ENCODE measurements around the gene ZNFX1. TPM values are rescaled to one million over a fixed set of nuclear protein-coding genes. Genes with fewer than 3 reads are reported as not detected.

ZNFX1 gene
- polyA plus RNA-seq, 1 donor from 2014 or later = 5.4 TPM

DNA sequence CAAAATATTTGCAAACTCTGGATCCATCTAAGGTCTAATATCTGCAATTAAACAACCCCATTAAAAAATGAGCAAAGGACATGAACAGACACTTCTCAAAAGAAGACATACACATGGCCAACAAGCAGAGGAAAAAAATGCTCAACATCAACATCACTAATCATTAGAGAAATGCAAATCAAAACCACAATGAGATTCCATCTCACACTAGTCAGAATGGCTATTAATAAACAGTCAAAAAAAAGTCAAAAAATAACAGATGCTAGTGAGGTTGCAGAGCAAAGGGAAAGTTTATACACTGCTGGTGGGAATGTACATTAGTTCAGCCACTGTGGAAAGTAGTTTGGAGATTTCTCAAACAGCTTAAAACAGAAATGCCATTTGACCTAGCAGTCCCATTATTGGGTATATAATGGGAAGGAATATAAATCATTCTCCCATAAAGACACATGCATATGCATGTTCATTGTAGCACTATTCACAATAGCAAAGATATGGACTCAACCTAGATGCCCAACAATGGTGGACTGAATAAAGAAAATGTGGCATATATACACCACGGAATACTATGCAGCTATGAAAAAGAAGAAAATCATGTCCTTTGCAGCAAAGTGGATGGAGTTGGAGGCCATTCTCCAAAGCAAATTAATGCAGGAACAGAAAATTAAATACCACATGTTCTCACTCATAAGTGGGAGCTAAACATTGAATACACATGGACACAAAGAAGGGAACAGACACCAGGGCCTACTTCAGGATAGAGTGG lies 9.1 kb downstream of the ZNFX1 start:
- Histone ChIP-seq H3K27me3 (ENCODE audit: insufficient read depth, low read depth, low read length) (no peaks in the 10 kb centered on the region), H3K4me2 (ENCODE audit: low read length) (no peak overlapping the region), H3K36me3 (ENCODE audit: insufficient read depth, low read length) (peaks cover 5% of the 10 kb centered on the region), H3K9me2 (ENCODE audit: insufficient read depth, low read length) (no peaks in the 10 kb centered on the region), H2AFZ (ENCODE audit: low read depth, low read length) (no peak overlapping the region), H3K9me3 (ENCODE audit: low read length) (no peaks in the 10 kb centered on the region), H3K27ac (ENCODE audit: low read length) (no peak overlapping the region), H3K79me2 (replicated peaks; ENCODE audit: insufficient read depth, low read length) (peaks cover 19% of the 10 kb centered on the region), H3K4me3 (ENCODE audit: low read length) (peak overlapping the region; percentile 40), H4K20me1 (ENCODE audit: insufficient read depth) (no peaks in the 10 kb centered on the region), H3K9ac (ENCODE audit: low read length) (no peak overlapping the region), H3F3A (ENCODE audit: insufficient read depth, low read length, poor library complexity, severe bottlenecking) (no peaks in the 10 kb centered on the region)
- no peak for TF ChIP-seq EZH2 (IDR thresholded peaks at IDR 0.05; ENCODE audit: borderline replicate concordance, insufficient read depth, low read length, poor library complexity, severe bottlenecking)

DNA sequence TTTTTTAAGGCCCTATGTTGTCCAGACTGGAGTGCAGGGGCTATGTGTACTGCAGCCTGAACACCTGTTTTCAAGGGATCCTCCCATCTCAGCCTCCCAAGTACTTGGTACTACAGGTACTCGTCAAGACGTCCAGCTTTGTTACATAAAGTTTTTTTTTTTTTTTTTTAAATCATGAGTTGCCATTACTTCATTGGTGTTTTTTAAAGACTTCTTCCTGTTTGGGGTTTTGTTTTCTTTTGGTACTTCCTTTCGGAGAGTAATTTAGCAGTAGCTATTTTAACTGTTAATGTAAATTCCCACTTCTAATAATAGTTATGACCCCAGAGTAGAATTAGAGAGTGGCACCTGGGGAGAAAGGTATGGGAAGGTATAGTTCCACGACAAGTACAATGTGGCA lies 10.5 kb downstream of the ZNFX1 start:
- no peak overlapping the region for H3K4me2 ChIP-seq (ENCODE audit: low read length)
- H3K9ac ChIP-seq (ENCODE audit: low read length) = no peak overlapping the region
- no peak for TF ChIP-seq SMC3 (conservative IDR thresholded peaks at IDR 0.05; ENCODE audit: poor library complexity)
- no peak overlapping the region for H3K27ac ChIP-seq (ENCODE audit: low read length)
- no peaks in the 10 kb centered on the region for H3K9me2 ChIP-seq (ENCODE audit: insufficient read depth, low read length)
- H3K36me3 ChIP-seq (ENCODE audit: insufficient read depth, low read length) = peaks cover 5% of the 10 kb centered on the region
- H2AFZ ChIP-seq (ENCODE audit: low read depth, low read length) = no peak overlapping the region
- no peaks in the 10 kb centered on the region for H3F3A ChIP-seq (ENCODE audit: insufficient read depth, low read length, poor library complexity, severe bottlenecking)
- H3K4me3 ChIP-seq (ENCODE audit: low read length) = no peak overlapping the region
- H4K20me1 ChIP-seq (ENCODE audit: insufficient read depth) = no peaks in the 10 kb centered on the region
- no peaks in the 10 kb centered on the region for H3K27me3 ChIP-seq (ENCODE audit: insufficient read depth, low read depth, low read length)
- H3K9me3 ChIP-seq (ENCODE audit: low read length) = no peaks in the 10 kb centered on the region
- H3K79me2 ChIP-seq (replicated peaks; ENCODE audit: insufficient read depth, low read length) = peaks cover 19% of the 10 kb centered on the region

DNA sequence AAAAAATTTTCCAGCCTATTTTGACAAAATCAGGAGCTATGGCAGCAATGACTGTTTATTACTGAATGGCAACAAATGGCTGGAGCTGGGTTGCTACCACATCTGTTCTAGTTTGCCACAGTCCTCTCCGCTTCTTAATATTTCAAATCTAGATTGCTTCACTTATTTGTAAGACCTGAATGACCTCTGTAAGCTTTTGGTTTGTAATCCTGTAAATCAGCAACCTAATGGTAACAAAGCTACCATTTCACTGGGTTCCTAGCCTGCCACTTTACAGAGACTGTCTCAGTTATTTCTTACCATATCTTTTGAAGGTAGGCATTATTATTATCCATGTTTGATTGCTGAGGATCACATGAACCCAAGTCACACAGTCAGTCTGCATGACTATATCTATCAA lies 15.4 kb downstream of the ZNFX1 start:
- no peaks in the 10 kb centered on the region for H3K27me3 ChIP-seq (ENCODE audit: insufficient read depth, low read depth, low read length)
- H3K4me2 ChIP-seq (ENCODE audit: low read length) = no peak overlapping the region
- H3K36me3 ChIP-seq (ENCODE audit: insufficient read depth, low read length) = peaks cover 6% of the 10 kb centered on the region
- TF ChIP-seq SMC3 (conservative IDR thresholded peaks at IDR 0.05; ENCODE audit: poor library complexity) (no peak), EP300 (conservative IDR thresholded peaks at IDR 0.05; ENCODE audit: poor library complexity, severe bottlenecking) (no peak), RAD21 (conservative IDR thresholded peaks at IDR 0.05) (no peak), MXI1 (conservative IDR thresholded peaks at IDR 0.05; ENCODE audit: poor library complexity, severe bottlenecking) (no peak), EZH2 (IDR thresholded peaks at IDR 0.05; ENCODE audit: borderline replicate concordance, insufficient read depth, low read length, poor library complexity, severe bottlenecking) (no peak), TAF1 (IDR thresholded peaks at IDR 0.05; ENCODE audit: low read depth) (no peak), POLR2AphosphoS5 (IDR thresholded peaks at IDR 0.05) (no peak)
- TF ChIP-seq, protein P1, sequence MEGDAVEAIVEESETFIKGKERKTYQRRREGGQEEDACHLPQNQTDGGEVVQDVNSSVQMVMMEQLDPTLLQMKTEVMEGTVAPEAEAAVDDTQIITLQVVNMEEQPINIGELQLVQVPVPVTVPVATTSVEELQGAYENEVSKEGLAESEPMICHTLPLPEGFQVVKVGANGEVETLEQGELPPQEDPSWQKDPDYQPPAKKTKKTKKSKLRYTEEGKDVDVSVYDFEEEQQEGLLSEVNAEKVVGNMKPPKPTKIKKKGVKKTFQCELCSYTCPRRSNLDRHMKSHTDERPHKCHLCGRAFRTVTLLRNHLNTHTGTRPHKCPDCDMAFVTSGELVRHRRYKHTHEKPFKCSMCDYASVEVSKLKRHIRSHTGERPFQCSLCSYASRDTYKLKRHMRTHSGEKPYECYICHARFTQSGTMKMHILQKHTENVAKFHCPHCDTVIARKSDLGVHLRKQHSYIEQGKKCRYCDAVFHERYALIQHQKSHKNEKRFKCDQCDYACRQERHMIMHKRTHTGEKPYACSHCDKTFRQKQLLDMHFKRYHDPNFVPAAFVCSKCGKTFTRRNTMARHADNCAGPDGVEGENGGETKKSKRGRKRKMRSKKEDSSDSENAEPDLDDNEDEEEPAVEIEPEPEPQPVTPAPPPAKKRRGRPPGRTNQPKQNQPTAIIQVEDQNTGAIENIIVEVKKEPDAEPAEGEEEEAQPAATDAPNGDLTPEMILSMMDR (IDR thresholded peaks at IDR 0.05; ENCODE audit: poor library complexity, severe bottlenecking) = no peak
- TF ChIP-seq, protein P2, sequence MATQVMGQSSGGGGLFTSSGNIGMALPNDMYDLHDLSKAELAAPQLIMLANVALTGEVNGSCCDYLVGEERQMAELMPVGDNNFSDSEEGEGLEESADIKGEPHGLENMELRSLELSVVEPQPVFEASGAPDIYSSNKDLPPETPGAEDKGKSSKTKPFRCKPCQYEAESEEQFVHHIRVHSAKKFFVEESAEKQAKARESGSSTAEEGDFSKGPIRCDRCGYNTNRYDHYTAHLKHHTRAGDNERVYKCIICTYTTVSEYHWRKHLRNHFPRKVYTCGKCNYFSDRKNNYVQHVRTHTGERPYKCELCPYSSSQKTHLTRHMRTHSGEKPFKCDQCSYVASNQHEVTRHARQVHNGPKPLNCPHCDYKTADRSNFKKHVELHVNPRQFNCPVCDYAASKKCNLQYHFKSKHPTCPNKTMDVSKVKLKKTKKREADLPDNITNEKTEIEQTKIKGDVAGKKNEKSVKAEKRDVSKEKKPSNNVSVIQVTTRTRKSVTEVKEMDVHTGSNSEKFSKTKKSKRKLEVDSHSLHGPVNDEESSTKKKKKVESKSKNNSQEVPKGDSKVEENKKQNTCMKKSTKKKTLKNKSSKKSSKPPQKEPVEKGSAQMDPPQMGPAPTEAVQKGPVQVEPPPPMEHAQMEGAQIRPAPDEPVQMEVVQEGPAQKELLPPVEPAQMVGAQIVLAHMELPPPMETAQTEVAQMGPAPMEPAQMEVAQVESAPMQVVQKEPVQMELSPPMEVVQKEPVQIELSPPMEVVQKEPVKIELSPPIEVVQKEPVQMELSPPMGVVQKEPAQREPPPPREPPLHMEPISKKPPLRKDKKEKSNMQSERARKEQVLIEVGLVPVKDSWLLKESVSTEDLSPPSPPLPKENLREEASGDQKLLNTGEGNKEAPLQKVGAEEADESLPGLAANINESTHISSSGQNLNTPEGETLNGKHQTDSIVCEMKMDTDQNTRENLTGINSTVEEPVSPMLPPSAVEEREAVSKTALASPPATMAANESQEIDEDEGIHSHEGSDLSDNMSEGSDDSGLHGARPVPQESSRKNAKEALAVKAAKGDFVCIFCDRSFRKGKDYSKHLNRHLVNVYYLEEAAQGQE (IDR thresholded peaks at IDR 0.05; ENCODE audit: borderline replicate concordance) = no peak
- H2AFZ ChIP-seq (ENCODE audit: low read depth, low read length) = no peak overlapping the region
- H4K20me1 ChIP-seq (ENCODE audit: insufficient read depth) = no peaks in the 10 kb centered on the region
- H3K9me2 ChIP-seq (ENCODE audit: insufficient read depth, low read length) = no peaks in the 10 kb centered on the region
- H3K9ac ChIP-seq (ENCODE audit: low read length) = no peak overlapping the region
- H3K4me3 ChIP-seq (ENCODE audit: low read length) = no peak overlapping the region
- no peaks in the 10 kb centered on the region for H3K9me3 ChIP-seq (ENCODE audit: low read length)
- H3K27ac ChIP-seq (ENCODE audit: low read length) = no peak overlapping the region
- peaks cover 5% of the 10 kb centered on the region for H3K79me2 ChIP-seq (replicated peaks; ENCODE audit: insufficient read depth, low read length)
- no peaks in the 10 kb centered on the region for H3F3A ChIP-seq (ENCODE audit: insufficient read depth, low read length, poor library complexity, severe bottlenecking)

Data from neural cell (in vitro differentiated cells).